Endodermal cell (in vitro differentiated cells): ENCODE measurements around the gene ANGPTL2. TPM values are rescaled to one million over a fixed set of nuclear protein-coding genes. Genes with fewer than 3 reads are reported as not detected.
A peak's percentile ranks its signal among the peaks of the same experiment; 100 is the strongest.

ENCODE experiments used
- DNase-seq: peaks from one replicate; pipeline ENCODE4 v3.0.0-alpha.2; 2017
- H3K27ac ChIP-seq: 2 replicates; pipeline ENCODE4 v1.5.1; 2013; ENCODE audit warnings: mild to moderate bottlenecking, low read depth, low read length, moderate library complexity
- H3K27me3 ChIP-seq: 2 replicates; pipeline ENCODE4 v1.6.1; 2013; ENCODE audit warnings: mild to moderate bottlenecking, low read length, moderate library complexity; ENCODE audit not compliant: insufficient read depth, control insufficient read depth, poor library complexity, severe bottlenecking
- H3K36me3 ChIP-seq: 2 replicates; pipeline ENCODE4 v1.7.0; 2013; ENCODE audit warnings: mild to moderate bottlenecking, low read length, moderate library complexity; ENCODE audit not compliant: control insufficient read depth, insufficient read depth
- H3K4me1 ChIP-seq: one replicate; pipeline ENCODE4 v1.7.0; 2013; ENCODE audit warnings: low read length; ENCODE audit not compliant: control insufficient read depth, insufficient read depth
- H3K4me3 ChIP-seq: 2 replicates; pipeline ENCODE4 v1.5.1; 2013; ENCODE audit warnings: mild to moderate bottlenecking, low read length, moderate library complexity
- H3K9ac ChIP-seq: 2 replicates; pipeline ENCODE4 v1.6.1; 2013; ENCODE audit warnings: mild to moderate bottlenecking, low read length, moderate library complexity; ENCODE audit not compliant: poor library complexity, severe bottlenecking; ENCODE audit errors: extremely low read depth
- H3K9me3 ChIP-seq: 2 replicates; pipeline ENCODE4 v1.6.1; 2013; ENCODE audit warnings: mild to moderate bottlenecking, low read length, moderate library complexity; ENCODE audit not compliant: control insufficient read depth
- H3K27ac Mint-ChIP-seq: 2 replicates; pipeline ENCODE4 v1.8.0; 2020; ENCODE audit warnings: mixed read lengths
- H3K27me3 Mint-ChIP-seq: 2 replicates; pipeline ENCODE4 v1.8.0; 2021; ENCODE audit warnings: mild to moderate bottlenecking, mixed read lengths; ENCODE audit not compliant: insufficient read depth
- H3K36me3 Mint-ChIP-seq: 2 replicates; pipeline ENCODE4 v1.8.0; 2020; ENCODE audit warnings: low read depth, mixed read lengths
- H3K4me1 Mint-ChIP-seq: 2 replicates; pipeline ENCODE4 v1.8.0; 2020; ENCODE audit warnings: mixed read lengths
- H3K4me3 Mint-ChIP-seq: 2 replicates; pipeline ENCODE4 v1.8.0; 2020; ENCODE audit warnings: mild to moderate bottlenecking, moderate library complexity, mixed read lengths
- H3K9me3 Mint-ChIP-seq: 2 replicates; pipeline ENCODE4 v1.8.0; 2020; ENCODE audit warnings: mild to moderate bottlenecking, mixed read lengths
- WGBS, 2 experiments: methylation state at CpG; one replicate each; pipeline versions ENCODE4 v1.1.5 to v1.1.7; 2013; ENCODE audit warnings: missing lambda C conversion rate in 2 of 2, mixed read lengths in 1 of 2; ENCODE audit not compliant: insufficient coverage in 1 of 2, insufficient read length in 1 of 2; 5-methylcytosine and 5-hydroxymethylcytosine counted together
- total RNA-seq, 2 donors: library from RNA; stranded (reverse); fragmentation: NEBNext Ultra II Directional in 1 of 2; extraction: Animal tissue kit (Norgen Biotek cat#: 25700) in 1 of 2; gene quantifications; 2 replicates in 1 of 2; 3 replicates in 1 of 2; pipeline ENCODE4 v1.2.1, GENCODE V29; 2021
- TF ChIP-seq, protein P1 (sequence below): fragments of 200-600 bp; sonication (generic); conservative IDR thresholded peaks from 2 replicates; pipeline ENCODE4 v1.5.0; 2021; ENCODE audit warnings: antibody characterized with exemption, mild to moderate bottlenecking

Gene ANGPTL2
- total RNA-seq, 2 donors from 2014 or later, result 14.8 to 17.1 TPM

DNA sequence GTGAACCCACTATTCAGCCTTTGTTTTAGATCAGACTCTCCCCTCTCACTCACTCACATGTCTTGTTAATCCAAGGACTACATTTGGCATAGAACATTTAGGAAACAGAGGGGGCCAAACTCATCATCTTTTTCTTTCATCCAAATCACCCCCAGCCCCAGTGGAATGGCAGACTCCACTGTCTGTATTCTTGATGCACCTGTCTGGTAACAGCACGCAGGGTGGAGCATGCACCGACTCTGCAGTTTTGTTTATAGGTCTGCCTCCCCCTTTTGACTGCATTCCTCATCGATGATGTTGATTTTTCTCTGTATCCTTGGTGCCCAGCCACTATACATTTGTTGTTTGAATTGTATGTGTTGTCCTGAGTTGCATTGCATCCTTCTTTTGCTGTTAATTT lies 66.0 kb downstream of the ANGPTL2 start:
- no peaks in the 10 kb centered on the region for H3K9me3 Mint-ChIP-seq
- Histone ChIP-seq H3K27ac (no peak overlapping the region), H3K4me1 (no peaks in the 10 kb centered on the region), H3K9ac (no peak overlapping the region), H3K36me3 (no peaks in the 10 kb centered on the region), H3K27me3 (no peaks in the 10 kb centered on the region), H3K4me3 (no peak overlapping the region), H3K9me3 (no peaks in the 10 kb centered on the region)
- TF ChIP-seq, protein P1, sequence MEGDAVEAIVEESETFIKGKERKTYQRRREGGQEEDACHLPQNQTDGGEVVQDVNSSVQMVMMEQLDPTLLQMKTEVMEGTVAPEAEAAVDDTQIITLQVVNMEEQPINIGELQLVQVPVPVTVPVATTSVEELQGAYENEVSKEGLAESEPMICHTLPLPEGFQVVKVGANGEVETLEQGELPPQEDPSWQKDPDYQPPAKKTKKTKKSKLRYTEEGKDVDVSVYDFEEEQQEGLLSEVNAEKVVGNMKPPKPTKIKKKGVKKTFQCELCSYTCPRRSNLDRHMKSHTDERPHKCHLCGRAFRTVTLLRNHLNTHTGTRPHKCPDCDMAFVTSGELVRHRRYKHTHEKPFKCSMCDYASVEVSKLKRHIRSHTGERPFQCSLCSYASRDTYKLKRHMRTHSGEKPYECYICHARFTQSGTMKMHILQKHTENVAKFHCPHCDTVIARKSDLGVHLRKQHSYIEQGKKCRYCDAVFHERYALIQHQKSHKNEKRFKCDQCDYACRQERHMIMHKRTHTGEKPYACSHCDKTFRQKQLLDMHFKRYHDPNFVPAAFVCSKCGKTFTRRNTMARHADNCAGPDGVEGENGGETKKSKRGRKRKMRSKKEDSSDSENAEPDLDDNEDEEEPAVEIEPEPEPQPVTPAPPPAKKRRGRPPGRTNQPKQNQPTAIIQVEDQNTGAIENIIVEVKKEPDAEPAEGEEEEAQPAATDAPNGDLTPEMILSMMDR, result no peak
- peaks cover 3% of the 10 kb centered on the region for H3K36me3 Mint-ChIP-seq
- WGBS, 2 experiments, result 93 to 100% methylated on average over 3 of the region's 3 CpGs
- peaks cover 6% of the 10 kb centered on the region for H3K4me1 Mint-ChIP-seq
- H3K27ac Mint-ChIP-seq, result no peak overlapping the region
- H3K4me3 Mint-ChIP-seq, result no peak overlapping the region
- DNase-seq, result no peak
- H3K27me3 Mint-ChIP-seq, result no peaks in the 10 kb centered on the region

DNA sequence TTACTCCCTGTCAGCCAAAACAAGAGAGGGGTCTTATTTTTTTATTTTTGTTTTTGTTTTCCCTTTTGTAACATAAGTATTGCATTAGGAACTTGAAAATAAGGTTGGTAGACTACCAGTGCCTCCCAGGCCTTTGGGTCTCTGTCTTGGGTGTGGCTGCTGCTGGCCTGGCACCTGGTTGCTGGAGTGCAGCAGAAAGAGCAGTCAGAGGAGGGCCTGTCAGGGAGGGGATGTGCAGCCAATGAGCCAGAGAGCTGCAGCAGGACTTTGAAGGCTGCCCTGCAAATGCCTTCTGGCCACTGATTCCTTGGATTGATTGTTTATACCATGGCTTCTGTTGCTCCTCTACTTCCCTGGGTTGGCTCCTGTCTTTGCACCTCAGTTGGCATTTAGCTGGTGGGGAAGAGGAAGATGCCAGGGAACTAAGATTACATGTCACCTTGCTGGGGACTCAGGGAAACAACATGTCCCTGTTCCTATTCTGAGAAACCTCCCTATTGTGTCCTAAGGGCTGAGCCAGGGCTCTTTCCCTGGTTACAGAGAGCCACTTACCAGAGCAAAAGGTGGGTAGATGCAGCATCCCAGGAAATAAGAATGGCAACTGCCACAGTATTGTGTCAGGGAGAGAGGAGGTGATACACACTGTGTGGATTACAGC lies 66.6 kb downstream of the ANGPTL2 start:
- Histone ChIP-seq H3K9ac (no peak overlapping the region), H3K36me3 (no peaks in the 10 kb centered on the region), H3K4me3 (no peak overlapping the region), H3K27ac (no peak overlapping the region), H3K27me3 (no peaks in the 10 kb centered on the region), H3K9me3 (no peaks in the 10 kb centered on the region), H3K4me1 (no peaks in the 10 kb centered on the region)
- TF ChIP-seq, protein P1, result no peak
- Mint-ChIP-seq H3K4me3 (no peak overlapping the region), H3K27me3 (no peaks in the 10 kb centered on the region), H3K36me3 (no peaks in the 10 kb centered on the region), H3K27ac (no peak overlapping the region), H3K9me3 (no peaks in the 10 kb centered on the region), H3K4me1 (peaks cover 6% of the 10 kb centered on the region)
- DNase-seq, result no peak

DNA sequence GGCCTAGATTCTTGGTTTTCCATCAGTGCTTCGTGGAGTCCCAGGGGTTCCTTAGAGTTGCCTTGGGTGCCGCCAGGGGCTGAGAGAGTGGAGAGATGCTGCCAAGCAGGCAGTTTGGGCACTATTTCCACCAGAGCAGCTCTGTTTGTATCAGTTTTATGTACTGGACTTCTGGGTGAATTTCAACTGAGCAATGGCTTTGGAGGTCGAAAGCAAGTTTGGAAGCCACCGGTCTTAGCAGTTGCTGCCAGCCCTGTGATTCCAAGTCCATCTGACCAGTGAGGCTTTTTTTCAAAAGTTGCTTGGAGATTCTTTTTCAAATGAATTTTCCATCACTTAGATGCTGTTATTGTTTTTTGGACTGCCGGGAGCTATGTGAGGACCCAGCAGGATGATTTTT lies 68.5 kb downstream of the ANGPTL2 start:
- Histone ChIP-seq H3K9ac (no peak overlapping the region), H3K4me3 (no peak overlapping the region), H3K9me3 (no peaks in the 10 kb centered on the region), H3K4me1 (no peaks in the 10 kb centered on the region), H3K36me3 (no peaks in the 10 kb centered on the region), H3K27me3 (no peaks in the 10 kb centered on the region), H3K27ac (no peak overlapping the region)
- WGBS, 2 experiments, result 92 to 96% methylated on average over 5 of the region's 5 CpGs
- TF ChIP-seq, protein P1, result no peak
- Mint-ChIP-seq H3K4me3 (no peak overlapping the region), H3K36me3 (no peaks in the 10 kb centered on the region), H3K27me3 (no peaks in the 10 kb centered on the region), H3K4me1 (peaks cover 6% of the 10 kb centered on the region), H3K9me3 (no peaks in the 10 kb centered on the region), H3K27ac (no peak overlapping the region)
- peak; percentile 24 for DNase-seq
